Parietal lobe (tissue), 1 donor: Measurements from ENCODE around the gene C2orf80. TPM values are rescaled to one million over a fixed set of nuclear protein-coding genes. Genes with fewer than 3 reads are reported as not detected.

ENCODE experiments used
- total RNA-seq: library from RNA; depleted of rRNA; stranded (reverse); fragments of >200 nt; gene quantifications from one replicate; pipeline ENCODE4 v1.2.3, GENCODE V29; 2014

The C2orf80 gene
- 21.0 TPM for total RNA-seq

DNA sequence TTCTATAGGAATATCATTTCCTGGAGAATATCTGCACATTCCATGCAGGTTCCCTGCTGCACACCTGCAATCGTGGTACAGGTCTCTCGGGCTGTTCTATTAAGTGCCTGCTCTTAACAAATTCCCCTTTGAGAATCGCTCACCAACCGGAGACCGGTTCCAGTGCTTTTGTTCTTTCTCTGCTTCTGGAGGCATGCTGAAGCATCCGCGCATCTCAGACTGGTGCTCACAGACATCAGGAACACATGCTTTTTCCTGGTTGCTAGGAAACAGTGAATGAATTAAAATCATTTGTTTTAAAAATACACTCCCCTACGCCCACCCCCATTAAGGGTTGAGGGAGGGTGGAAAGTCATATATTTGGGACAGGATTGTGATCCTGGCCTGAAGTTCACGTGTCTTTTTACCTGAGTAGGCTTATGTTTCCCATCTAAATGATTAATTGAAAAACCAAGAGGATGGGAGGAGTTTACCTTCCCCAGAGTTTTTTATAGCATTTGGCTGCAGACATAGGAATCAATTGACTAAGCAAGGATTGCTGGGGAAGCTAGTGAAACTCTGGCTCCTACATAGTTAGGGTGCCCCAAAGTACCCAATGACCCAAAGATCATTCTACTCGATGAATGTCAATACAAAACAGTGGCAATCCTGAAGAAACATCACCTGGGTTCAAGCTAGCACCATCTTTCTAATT, at the start of gene C2orf80:
C2orf80 (minus strand) TSS at position 221 of the 694 bp plus-strand sequence. CDS start 3,044 bp downstream, outside the sequence.

GRCh38 chr2:208163489-208163888, 26.3 kb downstream of the C2orf80 start, which contains the start of gene CRYGA:
Gene CRYGA, minus strand, starts transcription at chr2:208163589. Its CDS starts 33 bp downstream, at chr2:208163556.

GRCh38 chr2:208146006-208146405, 43.8 kb downstream of the C2orf80 start, which contains the start of gene CRYGB:
Gene CRYGB, minus strand, starts transcription at chr2:208146158. Its CDS starts 38 bp downstream, at chr2:208146120.

GRCh38 chr2:208129744-208130711, 59.8 kb downstream of the C2orf80 start, which contains the start of gene CRYGC:
Gene CRYGC, minus strand, starts transcription at chr2:208129828. Its CDS starts 36 bp downstream, at chr2:208129792.

DNA sequence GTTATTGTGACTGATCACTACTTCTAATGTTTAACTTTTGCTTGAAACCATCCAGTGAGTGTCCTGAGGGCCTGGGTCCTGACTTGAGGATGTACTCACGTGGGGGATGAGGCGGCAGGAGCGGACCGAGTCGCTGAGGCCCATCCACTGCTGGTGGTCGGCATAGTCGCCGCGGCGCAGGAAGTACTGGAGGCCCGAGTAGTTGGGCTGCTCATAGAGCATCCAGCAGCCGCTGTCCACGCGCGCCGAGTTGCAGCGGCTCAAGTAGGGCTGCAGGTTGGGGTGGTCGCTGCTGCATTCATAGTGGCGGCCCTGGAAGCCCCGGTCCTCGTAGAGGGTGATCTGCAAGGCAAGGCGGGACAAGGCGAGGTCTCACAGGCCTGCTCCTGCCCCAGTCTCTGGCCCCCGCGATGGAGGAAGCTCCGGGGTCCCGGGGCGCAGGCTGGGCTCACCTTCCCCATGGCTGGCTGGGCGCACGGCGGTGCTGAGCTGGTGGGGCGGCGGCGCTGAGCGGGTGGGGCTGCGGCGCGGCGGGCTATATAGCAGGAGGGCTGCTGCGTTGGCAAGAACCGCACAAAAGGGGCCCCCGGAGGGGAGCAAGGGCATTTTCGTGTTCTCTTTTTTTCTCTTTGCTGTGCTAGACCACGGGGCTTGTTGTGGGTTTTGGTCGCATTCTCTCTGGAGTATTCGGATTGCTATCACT, 65.7 kb downstream of the C2orf80 start, which contains the start of gene CRYGD:
CRYGD (minus strand) TSS at position 512 of the 703 bp plus-strand sequence; CDS start at position 461, 51 bp downstream.

Other genes starting within 250 kb of the C2orf80 start
- gene PLEKHM3, start 164.5 kb downstream of the C2orf80 start, total RNA-seq, result 68.9 TPM
- not detected for gene CRYGD, start 65.5 kb downstream of the C2orf80 start, total RNA-seq
- gene CRYGC, start 60.2 kb downstream of the C2orf80 start, total RNA-seq, result not detected
- gene CRYGB, start 43.9 kb downstream of the C2orf80 start, total RNA-seq, result not detected
- not detected for gene CRYGA, start 26.4 kb downstream of the C2orf80 start, total RNA-seq
- gene IDH1, start 65.0 kb upstream of the C2orf80 start, total RNA-seq, result 169 TPM
- 63.9 TPM for gene PIKFYVE, start 76.2 kb upstream of the C2orf80 start, total RNA-seq
- gene PTH2R, start 216.8 kb upstream of the C2orf80 start, total RNA-seq, result 2.8 TPM